Stimulated activated naive CD4-positive, alpha-beta T cell (primary cell): Measurements from ENCODE around the gene DTD1.

Experiments
- DNase-seq, 6 experiments: peaks; one replicate each; lab custom pipeline; 2025; lab: John Stamatoyannopoulos, UW

DTD1 gene

GRCh38 chr20:18705490-18705889, 117.6 kb downstream of the DTD1 start:
- no peak for DNase-seq

GRCh38 chr20:18705910-18706309, 118.1 kb downstream of the DTD1 start:
- DNase-seq: no peak

GRCh38 chr20:18712131-18712530, 124.3 kb downstream of the DTD1 start:
- no peak for DNase-seq

- DNase-seq: no peak
These were observed 125.0 kb downstream of the DTD1 start for GRCh38 chr20:18712882-18713281.

GRCh38 chr20:18715564-18715963, 127.7 kb downstream of the DTD1 start:
- no peak for DNase-seq

GRCh38 chr20:18717062-18717461, 129.2 kb downstream of the DTD1 start:
- DNase-seq: no peak

GRCh38 chr20:18718129-18718528, 130.3 kb downstream of the DTD1 start:
- no peak for DNase-seq

GRCh38 chr20:18719426-18719825, 131.6 kb downstream of the DTD1 start:
- no peak for DNase-seq

- no peak for DNase-seq
These were observed 133.8 kb downstream of the DTD1 start for GRCh38 chr20:18721551-18722115.

- no peak for DNase-seq
These were observed 134.5 kb downstream of the DTD1 start for GRCh38 chr20:18722371-18722770.

- DNase-seq: no peak
These were observed 136.2 kb downstream of the DTD1 start for GRCh38 chr20:18724077-18724476.

- DNase-seq: no peak
These were observed 137.1 kb downstream of the DTD1 start for GRCh38 chr20:18724788-18725464.

GRCh38 chr20:18727032-18727508, 139.2 kb downstream of the DTD1 start:
- no peak for DNase-seq

GRCh38 chr20:18728165-18728869, 140.5 kb downstream of the DTD1 start:
- no peak for DNase-seq

GRCh38 chr20:18728870-18729224, 141.0 kb downstream of the DTD1 start:
- no peak for DNase-seq

- no peak for DNase-seq
These were observed 141.5 kb downstream of the DTD1 start for GRCh38 chr20:18729231-18729825.

GRCh38 chr20:18731940-18732339, 144.1 kb downstream of the DTD1 start:
- DNase-seq: no peak

- no peak for DNase-seq
These were observed 146.8 kb downstream of the DTD1 start for GRCh38 chr20:18734525-18735189.

- DNase-seq: no peak
These were observed 149.3 kb downstream of the DTD1 start for GRCh38 chr20:18737140-18737539.

GRCh38 chr20:18738055-18738454, 150.2 kb downstream of the DTD1 start:
- DNase-seq: no peak

- no peak for DNase-seq
These were observed 151.0 kb downstream of the DTD1 start for GRCh38 chr20:18738888-18739287.

- DNase-seq: no peak
These were observed 151.9 kb downstream of the DTD1 start for GRCh38 chr20:18739751-18740166.
